Mucosa of descending colon (tissue), 3 donors: ENCODE measurements around the gene ZP3. TPM values are rescaled to one million over a fixed set of nuclear protein-coding genes. Genes with fewer than 3 reads are reported as not detected.
"Not testable (repeated sequence)": the region's sequence is repeated elsewhere in the genome, so short reads cannot be mapped to it uniquely, and the experiment has no call there.

Experiments used
- ATAC-seq: fragments of 200-7000 bp; cut with Tn5 transposase; one replicate; pipeline ENCODE4 v1.9.1; 2020; ENCODE audit warnings: mild to moderate bottlenecking, moderate library complexity
- DNase-seq, 3 donors: peaks; one replicate each; pipeline ENCODE4 v3.0.0-alpha.2; 2020
- H3K36me3 ChIP-seq: fragments of 200-600 bp; one replicate; pipeline ENCODE4 v1.8.0; 2021; ENCODE audit warnings: low read depth, mild to moderate bottlenecking
- H3K4me1 ChIP-seq: fragments of 200-600 bp; one replicate; pipeline ENCODE4 v1.8.0; 2021; ENCODE audit warnings: low read depth, mild to moderate bottlenecking
- H3K4me3 ChIP-seq: fragments of 200-600 bp; one replicate; pipeline ENCODE4 v1.8.0; 2021; ENCODE audit warnings: mild to moderate bottlenecking
- H3K9me3 ChIP-seq: fragments of 200-600 bp; one replicate; pipeline ENCODE4 v1.8.0; 2021; ENCODE audit warnings: mild to moderate bottlenecking
- CTCF ChIP-seq: fragments of 200-600 bp; IDR thresholded peaks from one replicate; pipeline ENCODE4 v1.8.0; 2022; ENCODE audit warnings: antibody characterized with exemption, mild to moderate bottlenecking
- intact Hi-C, 2 donors: fragments of 100-400 bp; cut with DNase I in 1 of 2; cut with micrococcal nuclease in 1 of 2; formaldehyde crosslinking; loops; one replicate each; pipeline versions ENCODE4 v1.11.0 to v1.11.1; 2022; cut with DNase I, micrococcal nuclease
- total RNA-seq, 3 donors: library from RNA; stranded (reverse); fragmentation: NEBNext Ultra II Directional in 2 of 3; extraction: Animal tissue kit (Norgen Biotek cat#: 25700) in 2 of 3; gene quantifications; one replicate each; pipeline versions ENCODE4 v1.2.1 to v1.2.4, GENCODE V29; 2021 to 2023
- donor health status: DM: no; HTN: no; CAD: no; lungs with moderate emphysema.
- donor health status: DM: no; HTN: no; CAD: no.
- donor health status: DM: no; HTN: yes; CAD: no.

Gene ZP3
- total RNA-seq, 3 donors from 2014 or later = 4.4 to 16.1 (median 10.8) TPM

GRCh38 chr7:76408121-76408560 lies 16.6 kb upstream of the ZP3 start:
- intact Hi-C loops = no loop called here
- Histone ChIP-seq H3K9me3 (no peaks in the 10 kb centered on the region), H3K4me1 (no peaks in the 10 kb centered on the region), H3K36me3 (no peaks in the 10 kb centered on the region), H3K4me3 (no peak overlapping the region)
- TF ChIP-seq CTCF = no peak
- DNase-seq (no peak), ATAC-seq (no peak)

GRCh38 chr7:76409537-76409936 lies 15.2 kb upstream of the ZP3 start, which contains the start of gene SSC4D:
Gene SSC4D (minus strand): TSS chr7:76409697. CDS start chr7:76404439, 5,258 bp downstream.
- intact Hi-C loops = no loop called here
- TF ChIP-seq CTCF = no peak
- H3K36me3 ChIP-seq = no peaks in the 10 kb centered on the region
- H3K9me3 ChIP-seq = no peaks in the 10 kb centered on the region
- DNase-seq (no peak), ATAC-seq (no peak)
- H3K4me1 ChIP-seq = no peaks in the 10 kb centered on the region
- no peak within 1 kb of the TSS for H3K4me3 ChIP-seq

- intact Hi-C loops = no loop called here
- ATAC-seq (no peak), DNase-seq (no peak)
- no peaks in the 10 kb centered on the region for H3K4me1 ChIP-seq
- H3K36me3 ChIP-seq = no peaks in the 10 kb centered on the region
- H3K4me3 ChIP-seq = no peak overlapping the region
- H3K9me3 ChIP-seq = no peaks in the 10 kb centered on the region
- TF ChIP-seq CTCF = no peak
Observed at GRCh38 chr7:76411626-76412025, 13.1 kb upstream of the ZP3 start.

GRCh38 chr7:76412249-76412648 lies 12.5 kb upstream of the ZP3 start:
- TF ChIP-seq CTCF = no peak
- H3K36me3 ChIP-seq = no peaks in the 10 kb centered on the region
- ATAC-seq (no peak), DNase-seq (no peak)
- H3K9me3 ChIP-seq = no peaks in the 10 kb centered on the region
- H3K4me3 ChIP-seq = no peak overlapping the region
- no peaks in the 10 kb centered on the region for H3K4me1 ChIP-seq
- intact Hi-C loops = no loop called here

- H3K4me3 ChIP-seq, H3K9me3 ChIP-seq, DNase-seq, H3K36me3 ChIP-seq, H3K4me1 ChIP-seq, intact Hi-C loops, ATAC-seq: not testable (repeated sequence)
Observed at GRCh38 chr7:76417654-76418310, 7.0 kb upstream of the ZP3 start.

- DNase-seq, H3K4me3 ChIP-seq, H3K9me3 ChIP-seq, H3K36me3 ChIP-seq, intact Hi-C loops, H3K4me1 ChIP-seq, ATAC-seq: not testable (repeated sequence)
Observed at GRCh38 chr7:76421097-76421496, 3.7 kb upstream of the ZP3 start.
